ENCODE results near the gene CRIM1.

CRIM1 gene

GRCh38 chr2:36403675-36404230 is 48.2 kb downstream of the CRIM1 start:
- DNase-seq, result no peak

- DNase-seq, result no peak
Observed at GRCh38 chr2:36404318-36404717, 48.7 kb downstream of the CRIM1 start.

- DNase-seq, result no peak
Observed at GRCh38 chr2:36404754-36405153, 49.2 kb downstream of the CRIM1 start.

- DNase-seq, result no peak
Observed at GRCh38 chr2:36405183-36405582, 49.6 kb downstream of the CRIM1 start.

- no peak for DNase-seq
Observed at GRCh38 chr2:36406296-36406695, 50.7 kb downstream of the CRIM1 start.

- DNase-seq, result no peak
Observed at GRCh38 chr2:36407413-36407812, 51.8 kb downstream of the CRIM1 start.

- no peak for DNase-seq
Observed at GRCh38 chr2:36408198-36408703, 52.7 kb downstream of the CRIM1 start.

GRCh38 chr2:36409335-36409734 is 53.8 kb downstream of the CRIM1 start:
- no peak for DNase-seq

- DNase-seq, result no peak
Observed at GRCh38 chr2:36409935-36410334, 54.4 kb downstream of the CRIM1 start.

GRCh38 chr2:36410681-36411080 is 55.1 kb downstream of the CRIM1 start:
- no peak for DNase-seq

GRCh38 chr2:36411962-36412444 is 56.4 kb downstream of the CRIM1 start:
- no peak for DNase-seq

GRCh38 chr2:36413218-36413617 is 57.6 kb downstream of the CRIM1 start:
- peak; percentile 10 for DNase-seq

- DNase-seq, result no peak
Observed at GRCh38 chr2:36414307-36414706, 58.7 kb downstream of the CRIM1 start.

GRCh38 chr2:36415381-36416022 is 59.9 kb downstream of the CRIM1 start:
- DNase-seq, result no peak

- DNase-seq, result no peak
Observed at GRCh38 chr2:36416370-36417165, 61.0 kb downstream of the CRIM1 start.

GRCh38 chr2:36420569-36421181 is 65.1 kb downstream of the CRIM1 start:
- no peak for DNase-seq

- no peak for DNase-seq
Observed at GRCh38 chr2:36421379-36421778, 65.8 kb downstream of the CRIM1 start.

GRCh38 chr2:36423172-36423571 is 67.6 kb downstream of the CRIM1 start:
- DNase-seq, result no peak

- no peak for DNase-seq
Observed at GRCh38 chr2:36423619-36424120, 68.1 kb downstream of the CRIM1 start.

- no peak for DNase-seq
Observed at GRCh38 chr2:36425608-36426355, 70.2 kb downstream of the CRIM1 start.

- DNase-seq, result no peak
Observed at GRCh38 chr2:36427790-36428243, 72.2 kb downstream of the CRIM1 start.

GRCh38 chr2:36430549-36430948 is 75.0 kb downstream of the CRIM1 start:
- DNase-seq, result no peak

Measured in midbrain (tissue), 1 donor.